Measurements from ENCODE around the gene C16orf92. TPM values are rescaled to one million over a fixed set of nuclear protein-coding genes. Genes with fewer than 3 reads are reported as not detected.
A peak's percentile ranks its signal among the peaks of the same experiment; 100 is the strongest.

The C16orf92 gene
- total RNA-seq, 4 donors from 2014 or later: not detected

- WGBS, 2 donors: 17% methylated on average over 6 of the region's 6 CpGs
- Histone ChIP-seq H3K4me1 (peaks cover 0 to 50% (median 21%) of the 10 kb centered on the region in 4 donors), H3K27ac (peak overlapping the region in 2 of 4 donors; percentile 87 to 95), H3K27me3 (no peaks in the 10 kb centered on the region), H3K36me3 (peaks cover 0 to 45% (median 14%) of the 10 kb centered on the region in 3 donors), H3K4me3 (peak overlapping the region in 3 of 4 donors; percentile 70 to 83 (median 73)), H3K9me3 (no peaks in the 10 kb centered on the region)
- TF ChIP-seq, protein P1, sequence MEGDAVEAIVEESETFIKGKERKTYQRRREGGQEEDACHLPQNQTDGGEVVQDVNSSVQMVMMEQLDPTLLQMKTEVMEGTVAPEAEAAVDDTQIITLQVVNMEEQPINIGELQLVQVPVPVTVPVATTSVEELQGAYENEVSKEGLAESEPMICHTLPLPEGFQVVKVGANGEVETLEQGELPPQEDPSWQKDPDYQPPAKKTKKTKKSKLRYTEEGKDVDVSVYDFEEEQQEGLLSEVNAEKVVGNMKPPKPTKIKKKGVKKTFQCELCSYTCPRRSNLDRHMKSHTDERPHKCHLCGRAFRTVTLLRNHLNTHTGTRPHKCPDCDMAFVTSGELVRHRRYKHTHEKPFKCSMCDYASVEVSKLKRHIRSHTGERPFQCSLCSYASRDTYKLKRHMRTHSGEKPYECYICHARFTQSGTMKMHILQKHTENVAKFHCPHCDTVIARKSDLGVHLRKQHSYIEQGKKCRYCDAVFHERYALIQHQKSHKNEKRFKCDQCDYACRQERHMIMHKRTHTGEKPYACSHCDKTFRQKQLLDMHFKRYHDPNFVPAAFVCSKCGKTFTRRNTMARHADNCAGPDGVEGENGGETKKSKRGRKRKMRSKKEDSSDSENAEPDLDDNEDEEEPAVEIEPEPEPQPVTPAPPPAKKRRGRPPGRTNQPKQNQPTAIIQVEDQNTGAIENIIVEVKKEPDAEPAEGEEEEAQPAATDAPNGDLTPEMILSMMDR (IDR thresholded peaks at IDR 0.05): no peak
- TF ChIP-seq POLR2A (IDR thresholded peaks at IDR 0.05) (no peak), EP300 (IDR thresholded peaks at IDR 0.05) (no peak)
- no peak for DNase-seq (ENCODE audit: low spot score in 2 of 2)
These were observed 47.0 kb upstream of the C16orf92 start for GRCh38 chr16:29975811-29976511.

- TF ChIP-seq POLR2A (IDR thresholded peaks at IDR 0.05): no peak
- TF ChIP-seq, protein P1 (IDR thresholded peaks at IDR 0.05): no peak
- TF ChIP-seq EP300 (IDR thresholded peaks at IDR 0.05): no peak
These were observed 45.8 kb upstream of the C16orf92 start for GRCh38 chr16:29977063-29977825.

DNA sequence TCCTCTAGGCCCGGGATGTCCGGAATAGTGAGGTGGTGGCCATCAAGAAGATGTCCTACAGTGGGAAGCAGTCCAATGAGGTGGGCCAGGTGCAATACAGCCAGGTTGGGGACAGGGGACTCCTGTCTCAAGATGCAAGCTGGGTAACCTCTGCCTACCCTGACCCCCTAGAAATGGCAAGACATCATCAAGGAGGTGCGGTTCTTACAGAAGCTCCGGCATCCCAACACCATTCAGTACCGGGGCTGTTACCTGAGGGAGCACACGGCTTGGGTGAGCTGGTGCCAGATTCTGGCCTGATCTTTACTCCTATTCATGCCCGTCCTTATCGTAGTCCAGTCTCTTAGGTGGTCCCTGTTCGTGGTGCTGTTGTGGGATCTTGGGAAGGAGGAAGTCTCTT, 44.9 kb upstream of the C16orf92 start:
- no peak for DNase-seq (ENCODE audit: low spot score in 2 of 2)
- Histone ChIP-seq H3K36me3 (peaks cover 0 to 57% (median 30%) of the 10 kb centered on the region in 3 donors), H3K4me1 (peaks cover 0 to 46% (median 21%) of the 10 kb centered on the region in 4 donors), H3K9me3 (no peaks in the 10 kb centered on the region), H3K27ac (peak overlapping the region in 1 of 4 donors; percentile 95), H3K27me3 (no peaks in the 10 kb centered on the region), H3K4me3 (no peak overlapping the region)
- WGBS, 2 donors: 90 to 92% methylated on average over 9 of the region's 9 CpGs
- TF ChIP-seq POLR2A (IDR thresholded peaks at IDR 0.05) (no peak), EP300 (IDR thresholded peaks at IDR 0.05) (no peak)
- TF ChIP-seq, protein P1 (IDR thresholded peaks at IDR 0.05): no peak

More at GRCh38 chr16:29977063-29977825, 45.8 kb upstream of the C16orf92 start:
- H3K27me3 ChIP-seq: no peaks in the 10 kb centered on the region
- no peaks in the 10 kb centered on the region for H3K9me3 ChIP-seq
- H3K36me3 ChIP-seq: peaks cover 0 to 48% (median 22%) of the 10 kb centered on the region in 3 donors
- H3K4me3 ChIP-seq: peak overlapping the region in 1 of 4 donors; percentile 70
- peak overlapping the region in 1 of 4 donors; percentile 95 for H3K27ac ChIP-seq
- no peak for DNase-seq (ENCODE audit: low spot score in 2 of 2)
- 44 to 52% methylated on average over 7 to 9 of the region's 9 CpGs for WGBS, 2 donors
- H3K4me1 ChIP-seq: peaks cover 0 to 50% (median 21%) of the 10 kb centered on the region in 4 donors

- Histone ChIP-seq H3K27ac (peak overlapping the region in 1 of 4 donors; percentile 95), H3K4me1 (peaks cover 0 to 43% (median 21%) of the 10 kb centered on the region in 4 donors), H3K36me3 (peaks cover 4 to 63% (median 37%) of the 10 kb centered on the region in 3 donors), H3K4me3 (no peak overlapping the region), H3K9me3 (no peaks in the 10 kb centered on the region), H3K27me3 (no peaks in the 10 kb centered on the region)
- TF ChIP-seq EP300 (IDR thresholded peaks at IDR 0.05) (no peak), POLR2A (IDR thresholded peaks at IDR 0.05) (no peak)
- TF ChIP-seq, protein P1 (IDR thresholded peaks at IDR 0.05): no peak
- DNase-seq (ENCODE audit: low spot score in 2 of 2): no peak
- WGBS, 2 donors: 86% methylated on average over 9 of the region's 9 CpGs
These were observed 44.3 kb upstream of the C16orf92 start for GRCh38 chr16:29978564-29979270.
